CD4-positive, alpha-beta T cell treated with Interleukin-6 for 4 hours (primary cell): ENCODE data around the gene EPO.
"Not testable (repeated sequence)": the region's sequence is repeated elsewhere in the genome, so short reads cannot be mapped to it uniquely, and the experiment has no call there.

Experiments used
- DNase-seq: peaks from one replicate; pipeline ENCODE4 v3.0.0-alpha.2; 2020; ENCODE audit warnings: mixed read lengths

The EPO gene

GRCh38 chr7:100683659-100684533 is 36.4 kb upstream of the EPO start:
- no peak for DNase-seq

- no peak for DNase-seq
These were observed 35.7 kb upstream of the EPO start for GRCh38 chr7:100684534-100685042.

- no peak for DNase-seq
These were observed 35.1 kb upstream of the EPO start for GRCh38 chr7:100685049-100685605.

- DNase-seq: no peak
These were observed 34.6 kb upstream of the EPO start for GRCh38 chr7:100685631-100686145.

GRCh38 chr7:100686201-100686821 is 34.0 kb upstream of the EPO start:
- DNase-seq: no peak

- DNase-seq: no peak
These were observed 33.5 kb upstream of the EPO start for GRCh38 chr7:100686822-100687211.

- DNase-seq: no peak
These were observed 33.0 kb upstream of the EPO start for GRCh38 chr7:100687261-100687660.

- DNase-seq: no peak
These were observed 32.4 kb upstream of the EPO start for GRCh38 chr7:100687751-100688300.

- no peak for DNase-seq
These were observed 31.9 kb upstream of the EPO start for GRCh38 chr7:100688326-100688860.

GRCh38 chr7:100689230-100690135 is 30.8 kb upstream of the EPO start:
- no peak for DNase-seq

GRCh38 chr7:100691676-100692577 is 28.3 kb upstream of the EPO start:
- peak; percentile 88 for DNase-seq

- DNase-seq: no peak
These were observed 27.7 kb upstream of the EPO start for GRCh38 chr7:100692578-100692961.

GRCh38 chr7:100693312-100694097 is 26.8 kb upstream of the EPO start:
- DNase-seq: no peak

GRCh38 chr7:100694098-100694745 is 26.0 kb upstream of the EPO start, which contains the start of gene GIGYF1:
Gene GIGYF1, minus strand, starts transcription at chr7:100694250. Its CDS starts 6,012 bp downstream, at chr7:100688238.
- DNase-seq: peak; percentile 80

- DNase-seq: no peak
These were observed 24.1 kb upstream of the EPO start for GRCh38 chr7:100696123-100696521.

GRCh38 chr7:100699018-100699417 is 21.2 kb upstream of the EPO start:
- no peak for DNase-seq

GRCh38 chr7:100701089-100701488 is 19.2 kb upstream of the EPO start:
- not testable (repeated sequence) for DNase-seq

- peak; percentile 80 for DNase-seq
These were observed 14.9 kb upstream of the EPO start for GRCh38 chr7:100705320-100705752.
